ENCODE data around the gene SYNRG.
"Not testable (repeated sequence)": the region's sequence is repeated elsewhere in the genome, so short reads cannot be mapped to it uniquely, and the experiment has no call there.

Gene SYNRG

GRCh38 chr17:37643118-37643766 is 34.0 kb upstream of the SYNRG start, which contains the start of gene DDX52:
Gene DDX52, minus strand, starts transcription at chr17:37643446. Its CDS starts 26 bp downstream, at chr17:37643420.
- H3K9me3 ChIP-seq (ENCODE audit: low read depth, low read length): no peaks in the 10 kb centered on the region

GRCh38 chr17:37642681-37643080 is 33.5 kb upstream of the SYNRG start:
- Histone ChIP-seq H3K4me3 (peak overlapping the region; percentile 93), H3K9me3 (ENCODE audit: low read depth, low read length) (no peaks in the 10 kb centered on the region), H3K36me3 (ENCODE audit: insufficient read depth, low read length) (peaks cover 35% of the 10 kb centered on the region), H3K27ac (peak overlapping the region; percentile 49; the same call in 1 of the 2 replicates), H3K9ac (ENCODE audit: insufficient read length) (peak overlapping the region; percentile 95)
- DNase-seq (ENCODE audit: low read depth, low spot score): no peak
- TF ChIP-seq EZH2 (IDR thresholded peaks at IDR 0.05) (no peak), FOXP2 (optimal IDR thresholded peaks at IDR 0.05; ENCODE audit: control extremely low read depth, extremely low read length, insufficient read depth) (no peak), POLR2AphosphoS5 (IDR thresholded peaks at IDR 0.05; ENCODE audit: borderline replicate concordance, low read depth, low read length) (no peak)

More at GRCh38 chr17:37643118-37643766, 34.0 kb upstream of the SYNRG start, which contains the start of gene DDX52:
- Histone ChIP-seq H3K4me3 (peak within 1 kb of the TSS; percentile 93), H3K27ac (peak within 1 kb of the TSS; percentile 49; the same call in 1 of the 2 replicates), H3K9ac (ENCODE audit: insufficient read length) (peak within 1 kb of the TSS; percentile 95), H3K36me3 (ENCODE audit: insufficient read depth, low read length) (peaks cover 29% of the 10 kb centered on the region)
- peak; percentile 39 for DNase-seq (ENCODE audit: low read depth, low spot score)
- TF ChIP-seq EZH2 (IDR thresholded peaks at IDR 0.05) (no peak), POLR2AphosphoS5 (IDR thresholded peaks at IDR 0.05; ENCODE audit: borderline replicate concordance, low read depth, low read length) (peak; percentile 94), FOXP2 (optimal IDR thresholded peaks at IDR 0.05; ENCODE audit: control extremely low read depth, extremely low read length, insufficient read depth) (no peak)

- Histone ChIP-seq H3K36me3 (ENCODE audit: insufficient read depth, low read length) (peaks cover 61% of the 10 kb centered on the region), H3K9ac (ENCODE audit: insufficient read length) (no peak overlapping the region), H3K27ac (no peak overlapping the region), H3K4me3 (no peak overlapping the region), H3K9me3 (ENCODE audit: low read depth, low read length) (no peaks in the 10 kb centered on the region)
- DNase-seq (ENCODE audit: low read depth, low spot score): no peak
- TF ChIP-seq EZH2 (IDR thresholded peaks at IDR 0.05) (no peak), FOXP2 (optimal IDR thresholded peaks at IDR 0.05; ENCODE audit: control extremely low read depth, extremely low read length, insufficient read depth) (no peak), POLR2AphosphoS5 (IDR thresholded peaks at IDR 0.05; ENCODE audit: borderline replicate concordance, low read depth, low read length) (no peak)
Observed at GRCh38 chr17:37640015-37640414, 30.8 kb upstream of the SYNRG start.

GRCh38 chr17:37637956-37638355 is 28.7 kb upstream of the SYNRG start:
- H3K4me3 ChIP-seq: no peak overlapping the region
- TF ChIP-seq EZH2 (IDR thresholded peaks at IDR 0.05): no peak
- TF ChIP-seq FOXP2 (optimal IDR thresholded peaks at IDR 0.05; ENCODE audit: control extremely low read depth, extremely low read length, insufficient read depth): no peak
- TF ChIP-seq POLR2AphosphoS5 (IDR thresholded peaks at IDR 0.05; ENCODE audit: borderline replicate concordance, low read depth, low read length): no peak
- H3K9ac ChIP-seq (ENCODE audit: insufficient read length): no peak overlapping the region
- H3K27ac ChIP-seq: no peak overlapping the region
- H3K36me3 ChIP-seq (ENCODE audit: insufficient read depth, low read length): peaks cover 61% of the 10 kb centered on the region
- no peak for DNase-seq (ENCODE audit: low read depth, low spot score)
- H3K9me3 ChIP-seq (ENCODE audit: low read depth, low read length): no peaks in the 10 kb centered on the region

GRCh38 chr17:37616430-37616829 is 7.2 kb upstream of the SYNRG start:
- peaks cover 66% of the 10 kb centered on the region for H3K36me3 ChIP-seq (ENCODE audit: insufficient read depth, low read length)
- not testable (repeated sequence) for H3K4me3 ChIP-seq; H3K9me3 ChIP-seq (ENCODE audit: low read depth, low read length); H3K27ac ChIP-seq; H3K9ac ChIP-seq (ENCODE audit: insufficient read length); DNase-seq (ENCODE audit: low read depth, low spot score)

- Histone ChIP-seq H3K36me3 (ENCODE audit: insufficient read depth, low read length) (peaks cover 50% of the 10 kb centered on the region), H3K4me3 (no peak overlapping the region), H3K27ac (no peak overlapping the region), H3K9me3 (ENCODE audit: low read depth, low read length) (no peaks in the 10 kb centered on the region), H3K9ac (ENCODE audit: insufficient read length) (no peak overlapping the region)
- no peak for DNase-seq (ENCODE audit: low read depth, low spot score)
- TF ChIP-seq FOXP2 (optimal IDR thresholded peaks at IDR 0.05; ENCODE audit: control extremely low read depth, extremely low read length, insufficient read depth) (no peak), EZH2 (IDR thresholded peaks at IDR 0.05) (no peak), POLR2AphosphoS5 (IDR thresholded peaks at IDR 0.05; ENCODE audit: borderline replicate concordance, low read depth, low read length) (no peak)
Observed at GRCh38 chr17:37614823-37615222, 5.6 kb upstream of the SYNRG start.

GRCh38 chr17:37614391-37614790 is 5.2 kb upstream of the SYNRG start:
- no peak overlapping the region for H3K27ac ChIP-seq
- peaks cover 45% of the 10 kb centered on the region for H3K36me3 ChIP-seq (ENCODE audit: insufficient read depth, low read length)
- DNase-seq (ENCODE audit: low read depth, low spot score): no peak

GRCh38 chr17:37610971-37611370 is 1.8 kb upstream of the SYNRG start:
- TF ChIP-seq EZH2 (IDR thresholded peaks at IDR 0.05): no peak
- no peak for TF ChIP-seq FOXP2 (optimal IDR thresholded peaks at IDR 0.05; ENCODE audit: control extremely low read depth, extremely low read length, insufficient read depth)
- TF ChIP-seq POLR2AphosphoS5 (IDR thresholded peaks at IDR 0.05; ENCODE audit: borderline replicate concordance, low read depth, low read length): no peak
- no peak for DNase-seq (ENCODE audit: low read depth, low spot score)

More at GRCh38 chr17:37614391-37614790, 5.2 kb upstream of the SYNRG start:
- no peak for TF ChIP-seq POLR2AphosphoS5 (IDR thresholded peaks at IDR 0.05; ENCODE audit: borderline replicate concordance, low read depth, low read length)
- TF ChIP-seq FOXP2 (optimal IDR thresholded peaks at IDR 0.05; ENCODE audit: control extremely low read depth, extremely low read length, insufficient read depth): no peak
- TF ChIP-seq EZH2 (IDR thresholded peaks at IDR 0.05): no peak
- no peaks in the 10 kb centered on the region for H3K9me3 ChIP-seq (ENCODE audit: low read depth, low read length)
- H3K4me3 ChIP-seq: no peak overlapping the region
- H3K9ac ChIP-seq (ENCODE audit: insufficient read length): no peak overlapping the region

GRCh38 chr17:37610041-37610420 is 813 bp upstream of the SYNRG start:
- not testable (repeated sequence) for DNase-seq (ENCODE audit: low read depth, low spot score); H3K9me3 ChIP-seq (ENCODE audit: low read depth, low read length)
- peaks cover 33% of the 10 kb centered on the region for H3K36me3 ChIP-seq (ENCODE audit: insufficient read depth, low read length)
- H3K9ac ChIP-seq (ENCODE audit: insufficient read length): peak overlapping the region; percentile 87
- H3K27ac ChIP-seq: peak overlapping the region; percentile 92
- H3K4me3 ChIP-seq: peak overlapping the region; percentile 85

More at GRCh38 chr17:37610971-37611370, 1.8 kb upstream of the SYNRG start:
- no peaks in the 10 kb centered on the region for H3K9me3 ChIP-seq (ENCODE audit: low read depth, low read length)
- H3K4me3 ChIP-seq: no peak overlapping the region
- H3K36me3 ChIP-seq (ENCODE audit: insufficient read depth, low read length): peaks cover 26% of the 10 kb centered on the region; the same call in 1 of the 2 replicates
- peak overlapping the region; percentile 37; the same call in 1 of the 2 replicates for H3K27ac ChIP-seq
- H3K9ac ChIP-seq (ENCODE audit: insufficient read length): no peak overlapping the region

Data from SK-N-MC (cell line).